Adrenal gland (tissue), 5 donors: ENCODE results near the gene SLC2A13.

ENCODE experiments used
- CTCF ChIP-seq, 6 experiments: fragments of 450-650 bp in 4 of 6; fragments of 200-600 bp in 2 of 6; sonication (generic) in 1 of 6; IDR thresholded peaks; 1 replicate in 5 of 6; 2 replicates in 1 of 6; pipeline versions ENCODE4 v1.5.1 to v1.8.0; 2016 to 2021; ENCODE audit warnings: antibody characterized with exemption in 6 of 6, mild to moderate bottlenecking in 2 of 6, moderate library complexity in 1 of 6
- POLR2A ChIP-seq, 2 donors: fragments of 450-650 bp; IDR thresholded peaks; one replicate each; pipeline ENCODE4 v1.6.1; 2017; ENCODE audit warnings: antibody characterized with exemption in 2 of 2, mild to moderate bottlenecking in 2 of 2, moderate library complexity in 1 of 2
- donor health status: DM: no; HTN: no; CAD: no.

GRCh38 chr12:40152783-40153383 is 47.0 kb upstream of the SLC2A13 start:
- peak; percentile 55 to 89 (median 67) for TF ChIP-seq CTCF (IDR thresholded peaks at IDR 0.05)
- TF ChIP-seq POLR2A (IDR thresholded peaks at IDR 0.05) = no peak
